Left ventricle myocardium inferior (tissue), 1 donor: ENCODE results near the gene ZNF532. TPM values are rescaled to one million over a fixed set of nuclear protein-coding genes. Genes with fewer than 3 reads are reported as not detected.

Experiments used
- DNase-seq: peaks from one replicate; pipeline ENCODE4 v3.0.0-alpha.2; 2020
- H3K27ac ChIP-seq: fragments of 200-600 bp; replicated peaks from 2 replicates; pipeline ENCODE4 v1.8.0; 2021
- H3K27me3 ChIP-seq: fragments of 200-600 bp; 2 replicates; pipeline ENCODE4 v1.8.0; 2021; ENCODE audit warnings: low read depth
- H3K36me3 ChIP-seq: fragments of 200-600 bp; 2 replicates; pipeline ENCODE4 v1.8.0; 2021
- H3K4me1 ChIP-seq: fragments of 200-600 bp; 2 replicates; pipeline ENCODE4 v1.8.0; 2021
- H3K4me3 ChIP-seq: fragments of 200-600 bp; 2 replicates; pipeline ENCODE4 v1.8.0; 2021; ENCODE audit warnings: mild to moderate bottlenecking, moderate library complexity
- H3K9me3 ChIP-seq: fragments of 200-600 bp; replicated peaks from 2 replicates; pipeline ENCODE4 v1.8.0; 2021
- CTCF ChIP-seq: fragments of 200-600 bp; IDR thresholded peaks from 2 replicates; pipeline ENCODE4 v1.8.0; 2021; ENCODE audit warnings: antibody characterized with exemption, mild to moderate bottlenecking, borderline replicate concordance
- intact Hi-C: fragments of 100-400 bp; cut with micrococcal nuclease; formaldehyde crosslinking; loops from one replicate; pipeline ENCODE4 v1.11.0; 2022
- total RNA-seq: library from RNA; stranded (reverse); fragmentation: NEBNext Ultra II Directional; extraction: Animal tissue kit (Norgen Biotek cat#: 25700); gene quantifications from one replicate; pipeline ENCODE4 v1.2.1, GENCODE V29; 2021
- donor health status: DM: no; HTN: yes; CAD: no; lungs with severe emphysema.

The ZNF532 gene
- total RNA-seq, 1 donor from 2014 or later: 59.3 TPM

GRCh38 chr18:58871514-58872420 lies 7.1 kb downstream of the ZNF532 start:
- H3K4me3 ChIP-seq: no peak overlapping the region
- peaks cover 45% of the 10 kb centered on the region for H3K4me1 ChIP-seq
- DNase-seq: no peak
- peaks cover 49% of the 10 kb centered on the region for H3K36me3 ChIP-seq
- peak overlapping the region; percentile 50 for H3K27ac ChIP-seq
- no peak for TF ChIP-seq CTCF
- no peaks in the 10 kb centered on the region for H3K9me3 ChIP-seq
- intact Hi-C loops: no loop called here
- H3K27me3 ChIP-seq: no peaks in the 10 kb centered on the region

- TF ChIP-seq CTCF: no peak
- peaks cover 49% of the 10 kb centered on the region for H3K36me3 ChIP-seq
- intact Hi-C loops: no loop called here
- no peak overlapping the region for H3K27ac ChIP-seq
- H3K27me3 ChIP-seq: no peaks in the 10 kb centered on the region
- no peak overlapping the region for H3K4me3 ChIP-seq
- H3K4me1 ChIP-seq: peaks cover 50% of the 10 kb centered on the region
- DNase-seq: no peak
- no peaks in the 10 kb centered on the region for H3K9me3 ChIP-seq
Observed at GRCh38 chr18:58878640-58879039, 14.0 kb downstream of the ZNF532 start.

- DNase-seq: no peak
- no peaks in the 10 kb centered on the region for H3K9me3 ChIP-seq
- peak overlapping the region; percentile 58 for H3K27ac ChIP-seq
- H3K4me1 ChIP-seq: peaks cover 59% of the 10 kb centered on the region
- H3K4me3 ChIP-seq: no peak overlapping the region
- H3K36me3 ChIP-seq: peaks cover 46% of the 10 kb centered on the region
- no peak for TF ChIP-seq CTCF
- no peaks in the 10 kb centered on the region for H3K27me3 ChIP-seq
- intact Hi-C loops: no loop called here
Observed at GRCh38 chr18:58881477-58881876, 16.8 kb downstream of the ZNF532 start.

GRCh38 chr18:58882044-58882443 lies 17.4 kb downstream of the ZNF532 start:
- no peaks in the 10 kb centered on the region for H3K9me3 ChIP-seq
- intact Hi-C loops: no loop called here
- TF ChIP-seq CTCF: no peak
- H3K27me3 ChIP-seq: no peaks in the 10 kb centered on the region
- peaks cover 41% of the 10 kb centered on the region for H3K36me3 ChIP-seq
- peaks cover 61% of the 10 kb centered on the region for H3K4me1 ChIP-seq
- peak overlapping the region; percentile 58 for H3K27ac ChIP-seq
- no peak overlapping the region for H3K4me3 ChIP-seq
- no peak for DNase-seq

GRCh38 chr18:58882686-58883085 lies 18.0 kb downstream of the ZNF532 start:
- intact Hi-C loops: no loop called here
- no peak overlapping the region for H3K4me3 ChIP-seq
- no peak for TF ChIP-seq CTCF
- H3K27me3 ChIP-seq: no peaks in the 10 kb centered on the region
- H3K9me3 ChIP-seq: no peaks in the 10 kb centered on the region
- H3K4me1 ChIP-seq: peaks cover 61% of the 10 kb centered on the region
- peaks cover 35% of the 10 kb centered on the region for H3K36me3 ChIP-seq
- peak overlapping the region; percentile 58 for H3K27ac ChIP-seq
- DNase-seq: no peak
